Transverse colon (tissue), 4 donors: Measurements from ENCODE around the gene MINDY2.

Experiments used
- EP300 ChIP-seq: sonication (generic); formaldehyde crosslinking; IDR thresholded peaks from one replicate; pipeline ENCODE4 v1.6.1; 2017; ENCODE audit warnings: antibody characterized with exemption, low read depth
- POLR2AphosphoS5 ChIP-seq, 3 donors: sonication (generic); formaldehyde crosslinking; IDR thresholded peaks; one replicate each; pipeline ENCODE4 v1.6.1; 2016; ENCODE audit warnings: antibody characterized with exemption in 3 of 3
- TF ChIP-seq, protein P1 (sequence below), 5 experiments: fragments of 200-600 bp in 3 of 5; fragments of 450-650 bp in 2 of 5; sonication (generic) in 3 of 5; IDR thresholded peaks; 1 replicate in 2 of 5; 2 replicates in 3 of 5; pipeline ENCODE4 v1.5.1; 2016 to 2017; ENCODE audit warnings: antibody characterized with exemption in 5 of 5, inconsistent platforms in 3 of 5, mild to moderate bottlenecking in 2 of 5, moderate library complexity in 1 of 5

GRCh38 chr15:58741032-58741431 lies 30.1 kb upstream of the MINDY2 start:
- TF ChIP-seq, protein P1, sequence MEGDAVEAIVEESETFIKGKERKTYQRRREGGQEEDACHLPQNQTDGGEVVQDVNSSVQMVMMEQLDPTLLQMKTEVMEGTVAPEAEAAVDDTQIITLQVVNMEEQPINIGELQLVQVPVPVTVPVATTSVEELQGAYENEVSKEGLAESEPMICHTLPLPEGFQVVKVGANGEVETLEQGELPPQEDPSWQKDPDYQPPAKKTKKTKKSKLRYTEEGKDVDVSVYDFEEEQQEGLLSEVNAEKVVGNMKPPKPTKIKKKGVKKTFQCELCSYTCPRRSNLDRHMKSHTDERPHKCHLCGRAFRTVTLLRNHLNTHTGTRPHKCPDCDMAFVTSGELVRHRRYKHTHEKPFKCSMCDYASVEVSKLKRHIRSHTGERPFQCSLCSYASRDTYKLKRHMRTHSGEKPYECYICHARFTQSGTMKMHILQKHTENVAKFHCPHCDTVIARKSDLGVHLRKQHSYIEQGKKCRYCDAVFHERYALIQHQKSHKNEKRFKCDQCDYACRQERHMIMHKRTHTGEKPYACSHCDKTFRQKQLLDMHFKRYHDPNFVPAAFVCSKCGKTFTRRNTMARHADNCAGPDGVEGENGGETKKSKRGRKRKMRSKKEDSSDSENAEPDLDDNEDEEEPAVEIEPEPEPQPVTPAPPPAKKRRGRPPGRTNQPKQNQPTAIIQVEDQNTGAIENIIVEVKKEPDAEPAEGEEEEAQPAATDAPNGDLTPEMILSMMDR (IDR thresholded peaks at IDR 0.05), result no peak
- TF ChIP-seq POLR2AphosphoS5 (IDR thresholded peaks at IDR 0.05), result no peak
- no peak for TF ChIP-seq EP300
